Measurements from ENCODE around the gene DCDC1. TPM values are rescaled to one million over a fixed set of nuclear protein-coding genes. Genes with fewer than 3 reads are reported as not detected.

The DCDC1 gene
- polyA plus RNA-seq, 3 donors from 2014 or later: not detected

DNA sequence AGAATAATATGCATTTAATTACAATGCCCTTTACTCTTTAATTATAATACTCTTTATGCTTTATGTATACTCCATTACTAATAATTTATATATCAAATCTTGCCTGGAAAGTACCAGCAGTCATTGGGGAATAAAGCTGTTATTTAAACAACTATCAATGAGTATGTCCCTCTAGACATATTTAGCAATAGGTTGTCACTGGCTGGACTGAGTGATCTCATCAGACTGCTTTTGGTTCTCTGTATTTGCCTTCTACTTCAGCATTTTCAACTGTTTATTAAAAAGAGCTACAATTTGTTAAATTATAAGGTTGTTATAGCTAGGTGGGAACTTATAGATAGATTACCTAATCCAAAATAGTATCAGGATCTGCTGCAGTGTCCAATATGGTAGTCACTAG is 267.2 kb downstream of the DCDC1 start:
- Mint-ChIP-seq H3K9me3 (peaks cover 0 to 11% (median under 1%) of the 10 kb centered on the region in 6 donors), H3K36me3 (no peaks in the 10 kb centered on the region), H3K4me3 (no peak overlapping the region), H3K27ac (no peak overlapping the region), H3K27me3 (ENCODE audit: low read depth in 3 of 3) (peaks cover 0 to 2% (median 0%) of the 10 kb centered on the region in 3 donors), H3K4me1 (no peaks in the 10 kb centered on the region)
- no peak for DNase-seq

- H3K4me1 Mint-ChIP-seq: no peaks in the 10 kb centered on the region
- peaks cover 0 to 11% (median 2%) of the 10 kb centered on the region in 6 donors for H3K9me3 Mint-ChIP-seq
- no peak overlapping the region for H3K27ac Mint-ChIP-seq
- H3K27me3 Mint-ChIP-seq (ENCODE audit: low read depth in 3 of 3): peaks cover 0 to 2% (median 0%) of the 10 kb centered on the region in 3 donors
- DNase-seq: no peak
- H3K4me3 Mint-ChIP-seq: no peak overlapping the region
- no peaks in the 10 kb centered on the region for H3K36me3 Mint-ChIP-seq
Measured at GRCh38 chr11:31096191-31096805, 273.2 kb downstream of the DCDC1 start.

DNA sequence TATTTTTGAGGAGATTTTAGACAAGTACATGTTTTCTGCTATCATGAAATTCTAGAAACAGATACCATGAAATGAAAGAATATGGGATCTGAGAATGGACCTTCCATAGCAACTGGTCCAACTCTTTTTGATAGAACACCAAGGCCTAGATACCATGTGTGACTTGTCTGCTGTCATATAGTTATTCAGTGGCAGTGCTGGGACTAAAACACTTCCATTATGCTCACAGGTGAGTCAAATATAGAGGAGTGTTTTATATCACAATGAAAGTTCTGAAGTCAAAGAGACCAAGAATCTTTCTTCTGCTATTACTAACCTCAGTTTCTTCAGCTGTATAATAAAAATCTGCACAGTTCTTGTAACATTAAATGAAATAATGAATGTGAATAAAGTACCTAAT is 276.9 kb downstream of the DCDC1 start:
- Mint-ChIP-seq H3K4me1 (no peaks in the 10 kb centered on the region), H3K27me3 (ENCODE audit: low read depth in 3 of 3) (no peaks in the 10 kb centered on the region), H3K9me3 (peaks cover 5 to 32% (median 14%) of the 10 kb centered on the region in 6 donors), H3K4me3 (no peak overlapping the region), H3K27ac (no peak overlapping the region), H3K36me3 (peaks cover 0 to 5% (median 0%) of the 10 kb centered on the region in 3 donors)
- no peak for DNase-seq

GRCh38 chr11:31089117-31089516 is 280.4 kb downstream of the DCDC1 start:
- H3K27ac Mint-ChIP-seq: no peak overlapping the region
- no peak for DNase-seq
- H3K4me3 Mint-ChIP-seq: no peak overlapping the region
- H3K36me3 Mint-ChIP-seq: peaks cover 0 to 5% (median 0%) of the 10 kb centered on the region in 3 donors
- H3K27me3 Mint-ChIP-seq (ENCODE audit: low read depth in 3 of 3): no peaks in the 10 kb centered on the region
- no peaks in the 10 kb centered on the region for H3K4me1 Mint-ChIP-seq
- H3K9me3 Mint-ChIP-seq: peaks cover 5 to 27% (median 15%) of the 10 kb centered on the region in 6 donors

DNA sequence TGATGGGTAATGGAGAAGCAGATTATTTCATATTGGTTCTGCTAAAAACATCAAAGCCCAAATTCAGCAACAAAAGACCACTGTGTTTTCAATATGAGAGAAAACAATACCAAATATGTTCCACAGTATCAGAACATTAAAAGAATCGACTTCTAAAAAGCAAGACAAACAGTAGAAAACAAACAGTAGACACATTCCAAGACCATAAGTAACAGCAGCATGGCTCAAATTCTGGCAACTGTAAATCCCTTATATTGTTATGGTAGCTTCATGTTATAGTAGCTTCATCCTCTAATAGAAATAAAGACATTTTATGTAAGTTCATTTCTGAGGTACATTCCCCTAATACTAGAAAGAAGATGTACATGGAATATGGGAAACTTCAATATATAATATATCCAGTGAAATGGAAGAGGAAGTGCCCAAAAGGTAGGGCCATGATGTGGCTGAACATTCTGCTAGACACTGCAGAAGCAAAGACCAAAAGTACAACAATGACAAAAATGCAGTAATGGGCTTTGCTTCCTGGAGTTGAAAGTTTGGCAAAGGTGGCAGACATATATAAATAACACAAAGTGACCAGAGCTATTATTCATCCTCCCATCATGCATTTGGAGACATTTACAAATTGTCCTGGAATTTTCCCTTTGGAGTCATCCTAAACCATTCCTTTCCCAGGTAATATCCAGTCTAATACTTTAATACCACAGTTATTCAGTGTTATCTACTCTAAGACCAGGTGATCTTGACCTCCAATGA is 299.9 kb downstream of the DCDC1 start:
- Mint-ChIP-seq H3K27me3 (ENCODE audit: low read depth in 3 of 3) (no peaks in the 10 kb centered on the region), H3K4me1 (no peaks in the 10 kb centered on the region), H3K4me3 (no peak overlapping the region), H3K9me3 (peaks cover 0 to 17% (median 3%) of the 10 kb centered on the region in 6 donors), H3K36me3 (no peaks in the 10 kb centered on the region), H3K27ac (no peak overlapping the region)
- no peak for DNase-seq

DNA sequence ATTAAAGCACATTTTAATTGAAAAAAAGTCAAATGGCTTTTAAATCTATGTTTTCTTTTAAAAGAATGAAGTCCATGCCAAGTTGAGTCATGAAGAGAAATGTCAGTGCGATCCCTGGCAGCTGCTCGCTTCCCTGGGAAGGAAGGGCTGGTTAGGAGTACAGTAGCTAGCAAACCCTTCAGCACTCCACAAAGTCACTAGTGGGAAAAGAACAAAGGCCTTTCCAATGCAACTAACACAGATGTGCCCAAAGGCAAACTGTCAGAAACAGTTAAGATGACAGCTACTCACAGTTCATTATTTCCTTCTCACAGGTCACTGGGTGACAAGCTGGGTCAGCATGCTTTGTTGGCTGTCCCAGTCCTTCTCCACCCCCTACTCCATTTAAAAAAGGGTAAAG is 308.7 kb downstream of the DCDC1 start:
- peaks cover 0 to 16% (median 0%) of the 10 kb centered on the region in 6 donors for H3K9me3 Mint-ChIP-seq
- peaks cover 0 to 2% (median 0%) of the 10 kb centered on the region in 3 donors for H3K27me3 Mint-ChIP-seq (ENCODE audit: low read depth in 3 of 3)

DNA sequence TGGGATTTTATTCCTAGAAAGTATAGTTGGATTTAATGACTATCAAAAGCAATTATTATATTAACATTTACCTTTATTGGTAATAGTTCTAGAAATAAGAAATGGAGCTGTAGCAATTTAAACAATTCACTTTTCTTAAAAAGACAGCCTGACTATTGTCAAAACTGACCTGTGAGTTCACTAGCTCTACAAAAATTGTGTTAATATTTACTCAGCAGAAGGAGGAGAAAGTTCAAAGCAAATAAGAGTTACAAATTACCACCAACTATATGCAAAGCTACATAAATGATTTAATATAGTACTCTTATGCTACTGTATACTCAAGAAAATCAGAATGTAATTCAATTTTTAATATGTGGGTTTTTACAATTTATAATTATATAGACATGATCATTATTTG is 310.0 kb downstream of the DCDC1 start:
- no peak overlapping the region for H3K27ac Mint-ChIP-seq
- no peak overlapping the region for H3K4me3 Mint-ChIP-seq
- no peaks in the 10 kb centered on the region for H3K36me3 Mint-ChIP-seq
- peaks cover 0 to 5% (median 3%) of the 10 kb centered on the region in 6 donors for H3K9me3 Mint-ChIP-seq
- H3K4me1 Mint-ChIP-seq: no peaks in the 10 kb centered on the region
- peaks cover 0 to 2% (median 0%) of the 10 kb centered on the region in 3 donors for H3K27me3 Mint-ChIP-seq (ENCODE audit: low read depth in 3 of 3)
- DNase-seq: no peak

More for the DNA sequence above, 308.7 kb downstream of the DCDC1 start:
- no peaks in the 10 kb centered on the region for H3K4me1 Mint-ChIP-seq
- no peak for DNase-seq
- H3K36me3 Mint-ChIP-seq: no peaks in the 10 kb centered on the region
- no peak overlapping the region for H3K27ac Mint-ChIP-seq
- no peak overlapping the region for H3K4me3 Mint-ChIP-seq

DNA sequence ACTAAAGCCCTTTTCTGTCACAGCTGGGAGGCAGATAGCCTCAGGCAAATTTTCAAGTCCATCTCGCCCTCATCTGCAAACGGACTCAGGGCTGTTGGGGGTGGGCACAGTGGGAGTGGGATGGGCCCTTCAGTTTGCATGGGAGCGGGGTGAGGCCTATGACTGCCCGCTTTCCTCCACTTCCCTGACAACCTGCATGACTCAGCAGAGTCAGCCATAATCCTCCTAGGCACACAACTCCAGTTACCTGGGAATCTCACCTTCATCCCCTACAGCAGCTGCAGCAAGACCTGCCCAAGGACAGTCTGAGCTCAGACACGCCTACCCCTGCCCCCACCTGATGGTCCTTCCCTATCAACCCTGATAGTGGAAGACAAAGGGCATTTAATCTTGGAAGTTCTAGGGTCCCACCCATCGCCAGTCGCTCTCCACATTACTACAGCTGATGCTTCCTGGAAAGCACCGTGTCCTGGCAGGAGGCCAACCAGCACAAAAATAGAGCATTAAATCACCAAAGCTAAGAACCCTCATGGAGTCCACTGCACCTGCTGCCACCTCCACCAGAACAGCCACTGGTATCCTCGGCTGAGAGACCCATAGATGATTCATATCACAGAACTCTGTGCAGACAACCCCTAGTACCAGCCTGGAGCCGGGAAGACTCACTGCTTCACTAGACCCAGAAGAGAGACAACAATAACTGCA is 319.3 kb downstream of the DCDC1 start:
- Mint-ChIP-seq H3K27ac (no peak overlapping the region), H3K4me1 (no peaks in the 10 kb centered on the region), H3K9me3 (peaks cover 2 to 50% (median 26%) of the 10 kb centered on the region in 6 donors), H3K36me3 (peaks cover 0 to 6% (median 0%) of the 10 kb centered on the region in 3 donors), H3K27me3 (ENCODE audit: low read depth in 3 of 3) (peaks cover 0 to 3% (median 0%) of the 10 kb centered on the region in 3 donors), H3K4me3 (no peak overlapping the region)
- DNase-seq: no peak

GRCh38 chr11:31045335-31045734 is 324.2 kb downstream of the DCDC1 start:
- Mint-ChIP-seq H3K9me3 (peaks cover 0 to 18% (median 6%) of the 10 kb centered on the region in 6 donors), H3K4me1 (no peaks in the 10 kb centered on the region), H3K27ac (no peak overlapping the region), H3K4me3 (no peak overlapping the region), H3K27me3 (ENCODE audit: low read depth in 3 of 3) (peaks cover 0 to 2% (median 0%) of the 10 kb centered on the region in 3 donors), H3K36me3 (peaks cover 0 to 1% (median 0%) of the 10 kb centered on the region in 3 donors)
- no peak for DNase-seq

- Mint-ChIP-seq H3K4me3 (no peak overlapping the region), H3K9me3 (peaks cover 0 to 6% (median 3%) of the 10 kb centered on the region in 6 donors), H3K4me1 (no peaks in the 10 kb centered on the region), H3K36me3 (no peaks in the 10 kb centered on the region), H3K27me3 (ENCODE audit: low read depth in 3 of 3) (no peaks in the 10 kb centered on the region), H3K27ac (no peak overlapping the region)
- DNase-seq: no peak
Measured at GRCh38 chr11:31030138-31030792, 339.3 kb downstream of the DCDC1 start.

DNA sequence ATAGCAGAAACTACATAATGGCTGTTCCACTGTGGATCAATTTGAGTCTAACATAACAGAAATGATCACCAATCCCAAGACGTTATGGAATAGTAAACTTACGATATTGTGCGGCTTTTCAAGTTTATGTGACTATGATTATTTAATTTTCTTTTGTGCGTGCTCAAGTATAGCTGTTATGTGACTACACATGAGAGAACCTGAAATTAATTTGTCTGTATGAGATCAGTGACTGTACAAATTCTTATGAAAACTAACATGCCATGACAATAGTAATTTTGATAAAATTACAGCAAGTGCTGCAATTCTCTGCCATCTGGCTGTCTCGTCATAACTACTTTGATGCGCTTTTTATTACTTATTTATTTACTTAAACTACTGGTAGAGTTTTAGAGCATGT is 343.2 kb downstream of the DCDC1 start:
- no peak for DNase-seq
- H3K36me3 Mint-ChIP-seq: no peaks in the 10 kb centered on the region
- no peaks in the 10 kb centered on the region for H3K27me3 Mint-ChIP-seq (ENCODE audit: low read depth in 3 of 3)
- no peaks in the 10 kb centered on the region for H3K4me1 Mint-ChIP-seq
- H3K9me3 Mint-ChIP-seq: peaks cover under 1 to 6% (median 4%) of the 10 kb centered on the region in 6 donors
- H3K4me3 Mint-ChIP-seq: no peak overlapping the region
- H3K27ac Mint-ChIP-seq: no peak overlapping the region

DNA sequence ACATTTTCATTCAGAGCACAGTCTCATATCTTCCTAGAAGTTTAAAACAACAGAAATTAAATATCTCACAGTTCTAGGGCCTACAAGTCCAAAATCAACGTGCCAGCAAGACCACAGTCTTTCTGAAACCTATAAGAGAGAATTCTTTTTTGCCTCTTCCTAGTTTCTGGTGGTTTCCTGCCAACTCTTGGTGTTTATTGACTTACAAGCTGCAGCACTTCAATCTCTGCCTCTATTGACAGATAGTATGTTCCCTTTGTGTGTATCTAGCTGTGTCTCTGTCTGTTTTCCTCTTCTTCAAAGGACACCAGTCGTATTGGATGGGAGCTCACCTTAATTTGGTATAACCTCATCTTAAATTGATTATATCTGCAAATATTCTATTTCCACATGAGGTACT is 347.5 kb downstream of the DCDC1 start:
- Mint-ChIP-seq H3K27me3 (ENCODE audit: low read depth in 3 of 3) (peaks cover 0 to under 1% (median 0%) of the 10 kb centered on the region in 3 donors), H3K27ac (no peak overlapping the region), H3K4me3 (no peak overlapping the region), H3K4me1 (no peaks in the 10 kb centered on the region), H3K9me3 (peaks cover 3 to 24% (median 5%) of the 10 kb centered on the region in 6 donors), H3K36me3 (no peaks in the 10 kb centered on the region)
- DNase-seq: no peak

- DNase-seq: no peak
- H3K27ac Mint-ChIP-seq: no peak overlapping the region
- peaks cover 0 to 2% (median 0%) of the 10 kb centered on the region in 3 donors for H3K27me3 Mint-ChIP-seq (ENCODE audit: low read depth in 3 of 3)
- peaks cover 3 to 27% (median 6%) of the 10 kb centered on the region in 6 donors for H3K9me3 Mint-ChIP-seq
- no peaks in the 10 kb centered on the region for H3K36me3 Mint-ChIP-seq
- H3K4me3 Mint-ChIP-seq: no peak overlapping the region
- H3K4me1 Mint-ChIP-seq: no peaks in the 10 kb centered on the region
Measured at GRCh38 chr11:31019786-31020185, 349.8 kb downstream of the DCDC1 start.
